GM12891 (cell line): ENCODE results near the gene ITFG1.

Source experiments
- PAX5 ChIP-seq: IDR thresholded peaks from 2 replicates; pipeline ENCODE4 v1.6.1; 2011; ENCODE audit warnings: low read length, moderate library complexity, mild to moderate bottlenecking; ENCODE audit not compliant: insufficient read depth, severe bottlenecking
- POLR2AphosphoS5 ChIP-seq: IDR thresholded peaks from 2 replicates; pipeline ENCODE4 v1.6.1; 2011; ENCODE audit warnings: low read depth, low read length, control low read depth
- TAF1 ChIP-seq: IDR thresholded peaks from 2 replicates; pipeline ENCODE4 v1.6.1; 2011; ENCODE audit warnings: low read depth, low read length, control low read depth

- TF ChIP-seq PAX5 = no peak
- TF ChIP-seq POLR2AphosphoS5 = no peak
- no peak for TF ChIP-seq TAF1
Measured at GRCh38 chr16:47480410-47480809, 19.5 kb upstream of the ITFG1 start.
